ENCODE measurements around the gene HAND2.

The HAND2 gene

DNA sequence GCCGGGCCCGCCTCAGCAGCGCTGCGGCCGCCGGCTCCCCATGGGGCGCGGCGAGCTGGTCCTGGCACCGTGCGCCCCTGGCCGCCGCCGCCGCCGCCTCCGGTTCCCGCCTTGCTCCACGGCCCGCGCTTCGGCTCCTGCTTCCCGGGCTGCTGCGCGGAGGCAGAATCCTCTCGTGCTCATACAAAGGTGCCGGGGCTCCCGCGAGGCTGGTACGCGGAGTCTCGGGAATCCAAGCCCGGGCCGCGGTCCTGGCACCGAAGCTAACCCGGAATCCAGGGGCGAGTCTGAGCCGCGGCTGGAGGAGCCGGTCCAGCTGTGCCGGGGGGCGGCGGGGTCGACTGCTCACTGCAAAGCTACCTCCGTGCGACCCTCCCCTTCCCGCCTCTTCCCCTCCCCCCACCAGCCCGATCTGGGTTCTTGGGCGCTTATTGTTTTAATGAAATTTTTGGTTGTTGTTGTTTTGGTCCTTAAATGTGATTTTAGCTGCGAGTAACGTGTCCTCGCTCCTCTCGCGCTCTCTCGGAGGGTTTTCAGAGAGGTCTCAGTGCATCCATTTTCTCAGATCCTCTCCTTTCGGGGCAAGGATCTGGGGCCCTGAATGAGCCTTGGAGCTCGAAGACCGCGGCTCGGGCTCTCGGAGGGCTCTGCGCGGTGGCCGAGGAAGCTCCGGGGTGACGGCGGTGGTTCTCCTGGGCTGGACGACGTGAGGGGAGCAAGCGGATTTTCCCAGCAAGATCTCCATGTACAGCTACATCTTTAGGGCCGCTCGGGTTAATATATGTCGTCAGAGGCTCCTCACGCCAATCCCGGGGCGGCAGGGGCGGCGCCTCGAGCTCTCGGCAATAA, at the start of gene HAND2:
Gene HAND2 (minus strand): TSS at position 753 of the 849 bp plus-strand sequence. CDS start 940 bp downstream, outside the sequence.
- no peak for DNase-seq

- no peak for DNase-seq
Measured at GRCh38 chr4:173578956-173579355, 48.9 kb upstream of the HAND2 start.

DNA sequence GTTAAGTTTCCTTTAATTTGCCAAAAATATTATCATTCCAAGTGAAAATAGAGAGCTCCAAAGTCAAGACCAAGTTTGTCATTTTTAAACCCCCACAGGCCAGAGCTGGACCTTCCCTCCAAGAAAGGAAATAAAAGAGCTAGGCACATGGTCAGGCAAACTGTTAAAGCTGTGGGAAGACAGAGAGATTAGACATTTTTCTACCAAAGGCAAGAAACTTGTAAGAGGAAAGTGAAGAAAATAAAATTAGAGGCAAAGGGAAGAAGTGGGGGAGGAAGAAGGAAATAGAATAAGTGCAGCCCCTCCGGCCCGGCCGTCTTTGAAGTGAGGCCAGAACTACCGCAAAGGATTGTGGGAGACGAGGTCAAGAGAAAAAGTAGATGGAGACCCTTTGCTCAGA, 47.9 kb upstream of the HAND2 start:
- no peak for DNase-seq

DNA sequence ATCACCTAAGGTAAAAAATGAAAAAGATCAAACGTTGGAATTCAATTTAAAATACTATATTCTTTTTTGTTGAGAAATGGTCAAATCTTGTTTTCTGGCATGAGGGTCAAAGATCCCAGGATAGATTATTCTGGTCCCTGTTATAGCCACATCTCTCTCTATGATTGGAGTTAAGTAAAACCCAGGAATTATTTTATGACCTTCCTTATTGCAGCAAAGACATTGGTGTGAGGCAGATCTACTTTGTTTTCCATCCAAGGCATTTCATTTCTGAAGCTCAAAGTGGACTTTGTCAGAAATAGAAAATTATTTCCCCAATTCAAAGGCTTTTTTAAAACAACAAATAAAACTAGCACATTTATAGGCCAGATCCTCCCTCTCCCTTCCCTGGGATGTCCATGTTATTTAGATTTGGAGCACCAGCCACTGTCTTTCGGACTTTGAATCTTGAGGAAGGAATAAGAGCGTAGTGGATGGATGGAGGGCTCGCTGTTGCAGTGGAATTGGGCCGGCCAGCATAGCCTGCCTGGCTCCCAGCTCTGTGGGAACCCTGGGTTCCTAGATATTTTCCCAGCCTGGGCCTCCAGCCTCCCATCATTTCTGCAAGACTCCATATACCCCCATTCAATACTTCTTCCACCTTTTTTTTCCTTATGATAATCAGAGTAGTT, 45.6 kb upstream of the HAND2 start:
- no peak for DNase-seq

GRCh38 chr4:173573725-173574124, 43.7 kb upstream of the HAND2 start:
- no peak for DNase-seq

DNA sequence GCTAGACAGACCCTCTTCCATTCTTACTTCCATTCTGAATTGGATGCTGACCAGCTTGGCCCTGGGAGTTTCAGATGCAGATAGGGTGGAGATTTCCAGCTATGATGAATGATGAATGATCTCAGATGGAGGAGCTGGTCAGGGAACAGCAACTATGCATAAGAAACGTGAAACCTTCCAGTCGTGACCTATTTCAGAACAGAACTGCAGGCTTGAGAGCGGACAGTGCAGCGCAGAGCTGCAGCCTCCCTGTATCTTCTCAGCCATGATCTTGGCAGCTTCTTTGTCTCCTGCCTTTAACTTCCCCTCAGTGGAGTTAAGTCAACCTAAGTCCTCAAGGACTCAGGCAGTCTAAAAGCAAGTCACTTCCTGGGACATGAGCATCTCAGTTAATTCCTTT, 43.3 kb upstream of the HAND2 start:
- no peak for DNase-seq

DNA sequence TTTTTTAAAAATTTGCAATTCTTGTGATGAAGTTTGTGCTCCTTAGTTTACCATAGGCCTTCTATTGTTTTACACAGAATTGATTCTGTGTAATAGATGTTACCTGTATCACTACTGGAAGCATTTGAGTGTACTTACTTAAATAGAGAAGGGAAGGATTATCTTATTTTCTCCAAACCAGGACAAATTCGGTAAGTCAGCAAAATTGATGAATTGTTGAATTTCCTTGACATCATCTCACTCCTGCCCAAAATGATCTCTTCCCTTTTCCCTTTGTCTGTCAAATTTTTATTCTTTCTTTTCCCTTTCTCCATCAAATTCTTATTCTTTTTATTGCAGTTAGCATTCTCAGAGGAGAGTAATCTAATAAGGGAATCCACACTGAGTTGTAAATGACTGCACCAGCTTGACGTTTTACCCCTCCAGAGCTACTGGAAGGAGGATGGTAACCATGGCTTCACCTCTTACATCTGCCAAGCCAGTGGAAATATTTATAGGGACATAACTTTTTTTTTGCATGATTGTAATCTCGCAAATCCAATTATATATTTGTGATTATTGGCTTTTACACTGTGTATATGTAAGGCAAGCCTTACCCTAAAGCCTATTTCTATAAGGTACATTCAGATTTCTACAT, 42.6 kb upstream of the HAND2 start:
- no peak for DNase-seq

GRCh38 chr4:173571620-173572019, 41.6 kb upstream of the HAND2 start:
- DNase-seq: no peak

DNA sequence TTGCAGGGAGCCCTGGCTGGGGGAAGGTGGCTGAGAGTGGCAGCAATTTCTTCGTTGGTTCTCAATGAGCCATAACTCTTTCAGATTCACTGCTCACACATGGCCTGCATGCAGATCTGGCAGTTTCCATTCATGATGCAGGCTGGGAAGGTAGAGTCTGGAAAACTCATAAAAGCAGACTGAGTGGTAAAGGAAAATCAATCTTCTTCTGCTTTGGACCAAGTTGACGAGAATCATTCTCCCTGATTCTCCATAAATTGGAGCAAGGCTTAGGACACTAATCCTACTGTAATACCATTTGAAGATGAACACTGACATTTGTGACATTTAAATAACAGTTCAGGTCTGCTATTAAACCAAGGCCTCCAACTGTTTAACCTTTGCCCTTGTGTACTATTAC, 35.3 kb upstream of the HAND2 start:
- no peak for DNase-seq

GRCh38 chr4:173564461-173564860, 34.4 kb upstream of the HAND2 start:
- DNase-seq: no peak

DNA sequence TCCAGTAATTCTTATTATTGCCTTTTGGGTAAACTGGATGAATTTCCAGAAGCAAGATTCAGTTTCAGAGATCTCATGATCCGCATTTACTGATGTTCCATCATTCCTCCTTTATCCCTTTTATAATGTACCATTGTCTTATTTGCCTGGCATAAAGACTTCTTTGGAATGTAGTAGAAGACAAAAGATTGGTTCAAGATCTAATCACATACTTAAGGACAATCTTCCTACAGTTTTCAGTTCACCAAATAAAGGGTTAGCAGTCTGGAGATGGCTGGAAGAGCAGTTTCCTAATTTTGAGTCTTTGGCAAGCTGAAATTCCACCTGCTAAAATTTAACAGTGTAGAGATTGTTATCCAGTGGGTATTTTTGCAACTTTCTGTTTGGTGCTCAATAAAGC, 30.9 kb upstream of the HAND2 start:
- DNase-seq: no peak

GRCh38 chr4:173556398-173557131, 26.5 kb upstream of the HAND2 start:
- no peak for DNase-seq

- no peak for DNase-seq
Measured at GRCh38 chr4:173547889-173548288, 17.9 kb upstream of the HAND2 start.

- no peak for DNase-seq
Measured at GRCh38 chr4:173546776-173547175, 16.7 kb upstream of the HAND2 start.

- no peak for DNase-seq
Measured at GRCh38 chr4:173545440-173545839, 15.4 kb upstream of the HAND2 start.

DNA sequence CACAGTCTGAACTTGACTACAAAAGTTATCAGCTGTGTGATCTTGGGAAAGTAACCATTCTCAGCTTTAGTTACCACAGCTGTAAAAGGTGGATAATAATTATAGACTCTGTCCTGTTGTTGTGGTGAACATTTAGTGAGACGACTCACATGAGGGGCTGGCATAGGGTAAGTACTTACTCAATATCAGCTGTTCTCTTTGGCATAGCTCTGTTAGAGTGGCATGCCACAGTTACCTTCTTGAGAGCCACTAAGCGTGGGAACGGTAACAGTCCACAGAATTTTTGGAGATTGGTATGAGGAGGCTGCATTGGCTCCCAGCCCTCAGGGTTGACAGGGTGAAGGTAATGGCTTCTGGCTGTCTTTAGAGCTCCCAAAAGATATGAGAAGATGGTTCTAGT, 13.2 kb upstream of the HAND2 start:
- no peak for DNase-seq

DNA sequence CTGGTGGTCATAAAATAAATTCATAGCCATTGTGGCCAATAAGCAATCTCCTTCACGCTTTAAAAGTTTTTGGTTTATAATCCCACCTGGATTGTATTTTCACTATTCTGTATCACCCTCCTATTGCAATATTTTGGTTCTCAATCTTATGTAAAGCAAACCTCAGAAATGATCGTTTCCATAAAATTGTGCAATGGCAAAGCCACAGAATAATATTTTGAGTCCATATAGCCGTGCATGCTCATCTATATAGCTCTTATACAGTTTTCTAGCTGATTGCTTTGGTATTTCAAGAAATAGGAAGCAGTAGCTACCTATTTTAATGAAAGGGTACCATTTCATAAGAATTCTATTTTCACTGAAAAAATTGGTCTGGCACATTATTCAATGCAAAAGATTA, 10.0 kb upstream of the HAND2 start:
- no peak for DNase-seq

DNA sequence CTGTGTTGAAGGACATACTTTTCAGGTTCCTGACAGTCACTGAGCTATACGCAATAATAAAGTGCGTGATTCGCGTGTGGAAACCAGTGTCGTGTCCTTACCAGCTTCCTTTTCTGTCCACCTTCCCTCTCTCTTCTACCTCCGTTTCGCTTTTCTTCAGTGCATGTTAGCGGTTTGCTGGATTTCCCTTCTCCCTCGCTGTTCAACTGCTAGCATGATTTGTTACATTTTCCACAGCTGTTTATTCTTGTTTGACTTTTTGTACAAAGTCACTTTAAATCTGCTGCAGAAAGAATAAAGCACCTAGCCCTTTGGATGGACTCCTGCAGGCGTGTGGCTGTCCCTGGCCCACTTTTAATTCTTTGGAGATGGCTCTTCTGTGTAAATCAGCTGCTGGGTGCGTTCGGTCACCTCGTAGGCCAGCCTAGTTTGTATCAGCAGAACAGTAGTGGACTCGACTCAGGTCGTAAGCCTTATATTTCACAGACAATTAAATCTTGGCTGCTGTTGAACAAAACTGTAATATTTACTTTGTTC, 8.9 kb upstream of the HAND2 start:
- DNase-seq: no peak

- DNase-seq: no peak
Measured at GRCh38 chr4:173538148-173538908, 8.3 kb upstream of the HAND2 start.

DNA sequence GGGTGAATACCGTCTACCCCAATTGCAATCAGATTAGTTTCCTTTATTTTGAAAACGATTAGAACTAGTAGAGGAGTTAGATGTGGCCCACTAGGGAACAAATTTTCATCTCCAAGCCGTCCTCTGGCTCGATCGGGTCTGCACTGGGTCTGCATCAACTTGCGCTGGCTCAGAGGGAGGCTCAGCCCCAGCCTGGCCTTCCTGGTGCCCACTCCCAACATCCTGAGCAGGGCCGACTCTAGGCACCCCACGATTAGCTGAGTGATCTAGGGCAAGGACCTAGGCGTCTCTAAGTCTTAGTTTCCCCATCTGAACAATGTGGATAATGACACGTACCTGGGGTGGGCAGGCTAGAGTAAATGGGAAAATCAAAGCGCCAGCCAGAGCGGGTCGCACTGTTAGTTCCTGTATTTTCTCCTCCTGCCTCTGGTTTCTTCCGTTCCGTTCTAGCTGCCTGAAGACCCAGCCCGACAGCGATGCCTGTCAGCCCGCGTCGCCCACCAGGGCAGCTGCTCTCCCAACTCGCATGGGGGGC, 7.7 kb upstream of the HAND2 start:
- no peak for DNase-seq

GRCh38 chr4:173536808-173537429, 6.9 kb upstream of the HAND2 start:
- no peak for DNase-seq

Measured in 8988T (cell line).